NCI-H2171 (cell line): ENCODE data around the gene CRYL1.

ENCODE experiments used
- DNase-seq: peaks from one replicate; lab custom pipeline; 2025; lab: John Stamatoyannopoulos, UW

The CRYL1 gene

GRCh38 chr13:20422362-20422761 is 103.3 kb downstream of the CRYL1 start:
- DNase-seq = no peak

GRCh38 chr13:20420938-20421337 is 104.7 kb downstream of the CRYL1 start:
- DNase-seq = no peak

DNA sequence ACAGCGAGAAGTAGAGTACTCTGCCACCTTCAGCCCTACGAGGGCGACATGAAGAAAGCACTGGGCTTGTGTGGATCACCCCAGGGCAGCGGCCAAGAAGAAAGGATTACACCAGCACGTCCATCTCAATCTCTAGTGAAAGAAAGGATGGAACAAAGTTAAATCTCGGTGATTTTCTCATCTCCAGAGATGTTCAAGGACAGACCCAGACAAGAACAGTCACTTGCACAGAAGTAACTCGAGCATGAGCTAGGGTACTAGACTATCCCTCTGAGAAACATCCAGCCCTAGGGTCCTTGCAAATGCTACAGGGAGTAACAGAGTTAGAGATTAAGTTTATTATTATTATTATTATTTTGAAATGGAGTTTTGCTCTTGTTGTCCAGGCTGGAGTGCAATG is 106.7 kb downstream of the CRYL1 start:
- DNase-seq = no peak

GRCh38 chr13:20416223-20416745 is 109.4 kb downstream of the CRYL1 start:
- no peak for DNase-seq

- no peak for DNase-seq
Measured at GRCh38 chr13:20415694-20416107, 110.0 kb downstream of the CRYL1 start.

- DNase-seq = no peak
Measured at GRCh38 chr13:20415306-20415679, 110.4 kb downstream of the CRYL1 start.

DNA sequence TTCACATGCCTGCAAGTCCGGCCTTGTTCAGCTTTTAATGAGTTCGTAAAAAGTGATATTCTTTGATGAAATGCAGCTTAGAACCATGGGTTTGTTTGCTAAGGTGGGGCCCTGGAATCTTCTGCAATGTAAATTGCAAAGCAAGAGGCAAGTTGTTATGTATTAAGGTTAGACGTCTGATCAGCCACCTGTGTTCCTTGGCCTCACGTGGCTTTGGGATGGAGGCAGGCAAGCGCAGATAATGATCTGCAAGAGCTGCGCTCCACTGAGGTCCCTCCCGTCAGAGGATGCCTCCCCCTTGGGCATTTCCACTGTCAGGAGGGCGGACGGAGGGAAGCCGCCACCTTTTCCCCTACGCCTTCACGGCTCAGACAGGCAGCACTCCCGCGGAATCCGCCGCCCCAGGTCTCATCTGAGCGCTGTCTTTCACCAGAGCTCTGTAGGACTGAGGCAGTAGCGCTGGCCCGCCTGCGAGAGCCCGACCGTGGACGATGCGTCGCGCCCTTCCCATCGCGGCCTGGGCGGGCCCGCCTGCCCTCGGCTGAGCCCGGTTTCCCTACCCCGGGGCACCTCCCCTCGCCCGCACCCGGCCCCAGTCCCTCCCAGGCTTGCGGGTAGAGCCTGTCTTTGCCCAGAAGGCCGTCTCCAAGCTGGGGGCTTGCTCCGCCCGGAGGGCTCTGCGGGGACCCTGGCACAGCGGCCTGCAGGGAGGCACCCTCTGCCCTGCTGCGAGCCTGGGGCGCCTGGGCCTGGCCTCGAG is 110.9 kb downstream of the CRYL1 start:
- no peak for DNase-seq

DNA sequence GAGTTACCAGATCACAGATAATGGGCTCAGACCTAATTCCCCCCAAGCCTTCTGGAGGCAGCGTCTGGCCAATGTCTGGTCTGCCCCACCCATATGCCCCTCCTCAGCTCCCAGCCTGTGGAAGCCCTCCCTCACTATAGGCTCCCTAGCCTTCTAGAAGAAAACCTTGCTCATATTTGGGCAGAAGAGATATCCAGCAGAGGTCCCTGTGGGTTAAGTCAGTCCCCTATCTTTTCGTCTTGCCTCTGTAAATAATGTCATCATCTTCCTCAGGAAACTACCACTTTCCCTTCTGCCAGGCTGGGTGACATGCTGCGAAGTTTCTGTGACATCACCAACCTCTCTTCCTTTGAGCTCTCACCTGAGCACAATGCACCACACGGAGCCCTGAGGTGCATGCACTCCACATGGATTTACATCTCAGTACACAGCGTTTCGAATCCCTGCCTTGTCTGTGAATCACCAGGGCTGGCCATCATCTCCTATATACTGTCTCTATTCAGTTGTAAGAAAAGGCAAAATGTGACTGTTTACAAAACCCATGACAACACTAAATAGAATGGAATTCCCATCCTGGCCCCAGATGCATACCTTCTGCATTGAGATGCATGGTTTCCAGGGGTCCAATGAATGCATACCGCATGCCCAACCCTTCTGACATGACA is 112.8 kb downstream of the CRYL1 start:
- DNase-seq = no peak

DNA sequence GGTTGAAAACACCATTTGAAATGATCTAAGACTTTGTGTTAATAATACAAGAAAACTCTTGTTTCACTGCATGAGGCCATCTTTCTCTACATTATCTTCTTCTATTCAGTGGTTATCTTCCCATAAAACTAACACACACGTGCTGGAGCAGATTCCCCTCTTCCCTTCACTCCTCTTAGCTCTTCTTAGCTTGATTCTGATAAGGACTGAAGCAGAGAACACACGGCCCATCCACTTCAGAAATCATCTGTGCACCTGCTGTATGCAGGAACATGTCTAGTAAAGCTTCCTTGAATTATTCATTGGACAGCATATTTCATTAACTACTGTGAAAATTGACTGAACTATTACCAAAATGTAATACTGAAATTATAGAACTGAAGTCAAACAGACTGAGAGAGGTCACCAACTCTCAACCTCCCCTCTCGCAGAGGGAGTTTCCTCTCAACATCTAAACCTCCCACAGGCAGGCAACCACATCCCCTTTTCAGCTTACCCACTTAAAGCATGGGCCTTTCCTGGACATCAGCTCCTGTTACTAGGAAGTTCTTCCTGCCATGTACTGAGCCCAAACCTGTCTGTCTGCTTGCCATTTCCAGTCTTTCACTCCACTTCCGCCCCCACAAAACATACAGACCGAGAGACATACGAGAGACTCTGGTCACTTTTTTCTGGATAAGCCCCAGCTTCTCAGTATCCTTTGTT is 113.9 kb downstream of the CRYL1 start:
- DNase-seq = no peak

DNA sequence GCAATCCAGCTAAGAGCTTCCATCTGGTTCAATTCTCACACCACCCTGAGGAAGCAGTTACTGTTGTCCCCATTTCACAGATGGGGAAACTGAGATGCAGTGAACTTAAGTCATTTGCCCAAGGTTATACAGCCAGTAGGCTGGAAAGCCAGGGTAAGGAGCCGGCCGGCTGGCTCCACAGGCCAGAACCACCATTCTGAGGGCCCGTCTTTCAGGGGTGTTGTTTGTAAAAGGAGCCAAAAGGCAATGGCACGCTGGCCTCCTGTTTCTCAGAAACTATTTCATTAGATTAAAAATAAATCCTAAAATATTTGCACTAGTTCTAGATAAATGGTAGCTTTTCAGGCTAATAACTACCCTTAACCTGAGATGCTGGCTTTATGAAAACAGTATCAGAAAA is 114.9 kb downstream of the CRYL1 start:
- DNase-seq = no peak

DNA sequence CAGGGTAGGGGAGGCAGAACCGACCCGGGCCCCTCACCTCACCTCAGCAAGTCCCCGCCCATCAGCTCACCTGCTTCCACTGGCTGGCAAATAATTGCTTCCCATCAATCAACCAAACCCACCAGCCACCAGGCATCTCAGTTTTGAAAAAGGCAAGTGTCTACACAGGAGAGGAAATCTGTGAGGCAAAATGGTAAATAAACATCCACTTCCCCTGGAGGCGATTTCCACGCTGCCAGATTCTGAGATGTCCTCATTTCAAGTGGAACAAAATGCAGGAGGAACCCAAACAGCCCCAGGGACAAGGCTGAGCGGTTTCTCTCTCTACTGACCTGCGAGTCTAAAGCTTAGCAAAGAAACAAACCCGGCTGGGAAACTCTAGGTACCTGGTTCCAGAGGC is 117.5 kb downstream of the CRYL1 start:
- DNase-seq = no peak

DNA sequence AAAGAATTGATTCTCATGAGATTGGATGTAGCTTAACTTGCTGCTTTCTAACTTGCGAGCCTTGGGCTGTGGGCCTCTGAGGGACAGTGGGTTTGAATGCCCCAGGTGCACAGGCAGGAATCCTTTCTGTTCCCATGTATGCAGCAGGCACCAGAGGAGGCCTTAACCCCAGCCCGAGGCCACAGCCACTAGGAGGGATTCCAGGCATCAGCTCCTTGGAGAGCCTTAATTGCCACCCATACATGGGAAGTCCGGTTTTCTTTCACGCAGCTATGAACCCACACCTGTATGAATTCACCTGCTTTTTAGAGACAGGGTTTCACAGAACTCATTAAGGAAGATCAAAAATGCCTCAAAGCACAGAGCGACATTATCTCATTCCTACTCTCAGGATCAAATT is 117.9 kb downstream of the CRYL1 start:
- no peak for DNase-seq

DNA sequence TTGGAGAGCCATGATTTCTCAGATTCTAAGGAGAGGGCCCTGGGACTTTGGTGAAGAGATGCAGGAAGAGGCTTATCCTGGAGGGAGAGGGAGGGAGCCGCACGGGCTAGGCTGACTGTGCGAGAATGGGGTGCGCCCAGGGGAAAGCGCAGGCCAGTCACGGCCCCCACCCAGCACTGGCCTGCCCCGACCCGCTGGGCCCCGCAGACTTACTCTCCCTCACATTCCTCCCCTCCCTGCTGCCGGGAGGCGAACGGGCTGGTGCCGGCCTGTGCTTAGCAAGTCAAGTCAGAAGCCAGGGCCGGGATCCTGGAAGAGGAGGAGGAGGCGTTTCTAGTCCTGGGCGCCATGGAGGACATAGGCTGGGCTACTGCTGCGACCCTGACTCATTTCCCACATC is 120.0 kb downstream of the CRYL1 start:
- DNase-seq = no peak

GRCh38 chr13:20404488-20405222 is 121.0 kb downstream of the CRYL1 start:
- no peak for DNase-seq

- DNase-seq = no peak
Measured at GRCh38 chr13:20403826-20404225, 121.8 kb downstream of the CRYL1 start.

- DNase-seq = no peak
Measured at GRCh38 chr13:20402881-20403280, 122.8 kb downstream of the CRYL1 start.

- no peak for DNase-seq
Measured at GRCh38 chr13:20401931-20402856, 123.5 kb downstream of the CRYL1 start.

DNA sequence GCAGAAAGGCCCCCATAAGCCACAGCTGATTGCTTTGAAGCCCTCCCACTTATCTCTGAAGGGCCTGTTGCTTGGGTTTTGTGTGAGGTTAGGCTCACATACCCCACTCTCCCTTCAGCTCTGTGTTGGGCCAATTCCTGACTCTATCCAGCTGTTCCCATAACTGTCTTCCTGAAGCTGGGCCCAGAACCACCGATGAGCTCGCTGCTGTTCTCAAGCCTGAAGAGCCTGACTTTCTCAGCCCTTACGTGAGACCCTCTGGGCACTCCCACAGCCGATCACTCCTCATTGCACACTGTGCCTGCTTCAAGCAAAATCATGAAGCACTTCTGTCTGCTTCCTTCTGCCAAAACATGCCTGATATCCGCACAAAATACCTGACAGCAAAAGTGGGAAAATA is 124.1 kb downstream of the CRYL1 start:
- no peak for DNase-seq

DNA sequence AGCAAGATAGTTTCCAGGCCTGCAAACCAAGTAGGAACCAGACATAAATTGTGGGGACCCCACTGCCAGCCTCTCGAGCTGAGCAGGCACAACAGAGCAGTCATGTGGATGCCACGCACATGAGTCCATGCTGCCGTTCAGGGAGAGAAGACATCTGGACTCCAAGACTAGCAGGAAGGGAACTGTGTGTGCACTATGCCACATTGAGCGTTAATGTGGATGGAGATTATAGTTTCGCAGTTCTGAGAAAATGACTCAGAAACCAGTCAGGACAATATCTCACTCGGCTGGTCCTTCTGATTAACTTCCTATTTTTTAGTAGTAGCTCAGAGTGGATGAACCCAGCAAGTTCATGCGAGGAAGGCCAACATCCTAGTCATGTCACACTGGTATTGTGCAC is 124.9 kb downstream of the CRYL1 start:
- no peak for DNase-seq

- DNase-seq = no peak
Measured at GRCh38 chr13:20399961-20400360, 125.7 kb downstream of the CRYL1 start.

DNA sequence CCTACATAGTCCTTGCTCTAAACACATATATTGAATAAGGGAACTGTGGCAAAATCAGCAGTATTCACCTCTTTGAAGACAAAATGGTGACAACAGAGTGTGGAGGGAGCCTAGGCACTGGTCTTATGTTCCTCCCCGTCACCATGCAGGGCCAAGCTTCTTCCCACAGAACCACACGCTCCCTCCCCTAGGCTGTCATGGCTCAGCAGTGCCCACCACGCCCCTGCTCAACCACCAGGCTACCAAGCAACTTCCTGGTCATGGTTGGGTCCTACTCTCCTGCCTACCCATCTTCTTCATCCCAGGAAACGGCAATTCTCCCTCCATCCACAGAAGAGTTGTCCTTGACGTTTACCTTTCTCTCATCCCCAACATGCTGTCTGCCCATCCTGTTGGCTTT is 126.1 kb downstream of the CRYL1 start:
- DNase-seq = no peak
